GM19035 (cell line): Measurements from ENCODE around the gene NPNT.

Source experiments
- ATAC-seq: cut with Tn5 transposase; IDR thresholded peaks from one replicate; pipeline ENCODE4 v1.9.1; 2021; ENCODE audit not compliant: unreplicated experiment

Gene NPNT

DNA sequence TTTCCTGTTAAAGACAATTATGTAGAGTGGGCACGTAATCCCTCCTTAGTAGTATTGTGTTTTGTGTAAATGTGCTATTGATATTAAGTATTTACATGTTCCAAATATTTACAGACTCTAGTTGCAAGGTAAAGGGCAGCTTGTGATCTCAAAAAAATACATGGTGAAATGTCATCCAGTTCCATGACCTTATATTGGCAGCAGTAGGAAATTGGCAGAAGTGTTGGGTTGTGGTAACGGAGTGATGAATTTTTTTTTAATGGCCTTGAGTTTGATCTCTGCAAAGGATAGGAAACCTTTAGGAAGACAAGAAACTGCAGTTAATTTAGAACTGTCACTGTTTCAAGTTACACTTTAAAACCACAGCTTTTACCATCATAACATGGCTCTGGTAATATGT, 74.3 kb downstream of the NPNT start:
- no peak for ATAC-seq

GRCh38 chr4:105970371-105970770, 75.1 kb downstream of the NPNT start:
- no peak for ATAC-seq

DNA sequence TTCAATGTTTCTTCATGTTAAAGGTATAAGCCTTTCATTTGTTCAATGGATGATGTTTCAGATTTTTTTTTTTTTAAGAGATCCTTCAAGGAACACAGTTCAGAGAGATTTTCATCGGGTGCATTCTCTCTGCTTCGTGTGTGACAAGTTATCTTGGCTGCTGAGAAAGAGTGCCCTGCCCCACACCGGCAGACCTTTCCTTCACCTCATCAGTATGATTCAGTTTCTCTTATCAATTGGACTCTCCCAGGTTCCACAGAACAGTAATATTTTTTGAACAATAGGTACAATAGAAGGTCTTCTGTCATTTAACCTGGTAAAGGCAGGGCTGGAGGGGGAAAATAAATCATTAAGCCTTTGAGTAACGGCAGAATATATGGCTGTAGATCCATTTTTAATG, 75.8 kb downstream of the NPNT start:
- ATAC-seq = no peak

- ATAC-seq = no peak
These were observed 77.8 kb downstream of the NPNT start for GRCh38 chr4:105972946-105973621.

- ATAC-seq = no peak
These were observed 81.6 kb downstream of the NPNT start for GRCh38 chr4:105976915-105977314.

DNA sequence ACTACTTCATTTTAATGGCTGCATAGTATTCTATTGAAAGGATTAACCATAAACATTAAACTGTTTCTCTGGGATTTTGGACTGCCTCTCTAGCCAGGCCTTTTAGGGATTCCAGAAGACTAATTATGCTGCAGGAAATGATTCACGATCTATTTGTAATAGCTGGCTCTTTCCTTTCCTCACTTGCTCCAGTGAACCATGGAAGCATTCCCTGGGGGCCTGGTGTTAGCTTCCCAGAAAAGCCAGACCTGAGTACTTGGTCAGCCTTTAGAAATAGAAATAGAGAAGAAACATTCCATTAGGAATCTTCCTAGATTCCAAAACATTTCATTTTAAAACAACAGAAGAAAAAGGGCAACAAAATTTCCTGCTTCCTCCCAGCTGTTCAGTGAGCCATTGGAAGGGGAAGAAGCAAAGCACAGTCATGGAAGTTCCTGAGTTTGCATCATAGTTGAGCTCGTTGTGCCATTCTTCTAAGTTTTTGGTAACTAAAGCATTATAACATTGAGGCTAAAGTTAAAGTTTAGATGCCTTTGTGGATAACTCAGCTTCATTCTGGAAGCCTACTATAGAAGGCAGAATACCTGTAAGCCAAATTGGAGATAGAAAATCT, 83.5 kb downstream of the NPNT start:
- ATAC-seq = no peak

GRCh38 chr4:105979506-105979905, 84.2 kb downstream of the NPNT start:
- no peak for ATAC-seq

DNA sequence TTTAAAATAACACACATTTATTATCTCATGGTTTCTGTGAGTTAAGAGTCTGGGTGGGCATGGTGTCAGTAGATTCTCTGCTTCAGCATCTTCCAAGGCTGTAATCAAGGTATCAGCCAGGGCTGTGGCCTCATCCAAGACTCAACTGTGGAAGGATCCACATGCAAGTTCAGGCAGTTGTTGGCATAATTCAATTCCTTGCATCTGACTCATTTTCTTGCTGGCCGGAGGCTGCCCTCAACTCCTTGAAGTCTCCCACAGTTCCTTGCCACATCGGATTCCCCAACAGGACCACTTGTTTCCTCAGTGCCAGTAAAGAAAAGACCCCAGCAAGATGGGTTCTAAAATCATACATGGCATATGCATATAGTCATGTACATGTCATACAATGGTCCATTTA, 93.4 kb downstream of the NPNT start:
- no peak for ATAC-seq

GRCh38 chr4:105989485-105990242, 94.4 kb downstream of the NPNT start:
- ATAC-seq = no peak

GRCh38 chr4:105990933-105991332, 95.7 kb downstream of the NPNT start:
- no peak for ATAC-seq

DNA sequence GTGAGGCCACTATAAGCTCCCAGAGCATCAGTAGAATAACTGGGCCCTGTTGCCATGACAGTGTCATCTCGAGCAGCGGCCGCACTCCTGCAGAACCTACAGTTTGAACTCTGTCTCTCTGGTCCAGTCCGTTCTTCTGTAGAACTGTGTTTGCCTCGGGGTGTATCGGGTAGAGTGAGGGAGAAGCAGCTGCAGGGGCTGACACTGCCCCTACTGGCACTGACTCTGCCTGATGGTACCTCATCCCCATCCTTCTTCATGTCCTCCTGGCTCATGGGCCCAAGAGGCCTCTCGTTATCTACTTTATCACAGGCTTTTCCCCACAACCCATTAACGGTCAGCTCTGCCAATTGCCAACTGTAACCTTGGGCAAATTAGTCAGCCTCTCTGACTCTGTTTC, 96.5 kb downstream of the NPNT start:
- no peak for ATAC-seq

DNA sequence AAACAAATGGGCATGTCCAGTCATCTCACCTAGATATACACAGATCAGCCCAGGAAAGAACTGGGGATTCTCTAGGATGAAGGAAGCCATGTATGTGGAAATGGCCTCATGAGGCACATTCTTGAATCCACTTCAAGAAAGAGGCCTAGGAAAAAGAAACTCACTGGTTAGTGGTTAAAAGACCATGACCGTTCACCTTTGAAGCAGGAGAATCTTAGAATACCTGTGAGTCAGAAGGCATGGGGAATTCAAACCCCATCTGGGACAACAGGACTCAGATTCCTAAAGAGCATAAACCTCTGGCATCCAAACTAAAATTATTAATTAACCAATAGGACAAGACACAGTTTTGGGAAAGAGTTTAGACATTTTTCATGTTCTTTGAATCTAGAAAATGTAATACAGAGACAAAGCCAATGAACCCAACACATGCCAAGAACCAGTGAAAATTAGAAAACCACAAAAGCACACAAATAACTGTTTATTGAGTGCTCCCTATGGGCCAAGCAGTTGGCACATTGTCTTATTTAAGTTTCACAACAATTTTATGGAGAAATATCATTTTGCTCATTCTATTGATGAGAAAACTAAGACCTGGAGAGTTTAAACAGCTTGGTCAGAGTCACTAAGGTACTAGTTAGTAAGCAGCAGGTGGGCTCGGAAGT, 97.5 kb downstream of the NPNT start:
- no peak for ATAC-seq

DNA sequence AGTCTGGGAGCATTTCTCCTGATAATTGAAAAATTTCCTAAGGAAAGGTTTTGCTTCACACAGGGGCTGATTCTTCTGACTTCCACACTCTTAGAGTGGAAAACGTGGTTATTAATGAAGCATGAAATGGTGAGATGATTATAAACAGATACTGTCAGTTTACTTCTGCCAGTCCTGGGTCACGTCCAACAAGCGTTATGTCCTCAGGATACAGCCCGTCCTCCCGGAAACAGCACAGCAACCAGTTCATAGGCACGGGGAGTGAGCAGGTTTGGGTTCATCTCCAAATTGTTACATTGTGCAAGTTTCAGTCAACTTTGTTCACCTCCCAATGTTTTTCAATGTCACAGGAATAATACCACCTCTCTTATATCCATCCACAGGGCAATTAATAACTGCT, 98.8 kb downstream of the NPNT start:
- ATAC-seq = no peak

- no peak for ATAC-seq
These were observed 99.7 kb downstream of the NPNT start for GRCh38 chr4:105994841-105995501.

DNA sequence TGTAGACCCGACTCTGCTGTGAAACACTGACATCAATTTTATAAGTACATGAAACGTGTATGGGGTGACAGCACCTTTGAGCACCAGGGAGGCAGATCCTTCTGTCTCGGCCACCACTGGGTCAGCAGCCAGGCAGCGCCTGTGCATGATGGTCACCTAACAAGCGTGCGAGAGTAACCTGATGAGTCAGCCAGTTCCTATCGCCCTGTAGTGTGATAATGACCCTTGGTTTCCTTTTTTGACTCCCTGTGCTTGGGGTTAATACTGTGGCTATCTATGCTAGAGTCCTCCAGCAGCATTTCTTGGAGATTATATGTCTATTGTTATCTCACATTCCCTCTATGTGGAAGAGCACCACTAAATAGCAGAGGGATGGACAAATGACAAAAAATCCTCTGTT, 101.6 kb downstream of the NPNT start:
- ATAC-seq = no peak

- no peak for ATAC-seq
These were observed 103.1 kb downstream of the NPNT start for GRCh38 chr4:105998171-105999063.

DNA sequence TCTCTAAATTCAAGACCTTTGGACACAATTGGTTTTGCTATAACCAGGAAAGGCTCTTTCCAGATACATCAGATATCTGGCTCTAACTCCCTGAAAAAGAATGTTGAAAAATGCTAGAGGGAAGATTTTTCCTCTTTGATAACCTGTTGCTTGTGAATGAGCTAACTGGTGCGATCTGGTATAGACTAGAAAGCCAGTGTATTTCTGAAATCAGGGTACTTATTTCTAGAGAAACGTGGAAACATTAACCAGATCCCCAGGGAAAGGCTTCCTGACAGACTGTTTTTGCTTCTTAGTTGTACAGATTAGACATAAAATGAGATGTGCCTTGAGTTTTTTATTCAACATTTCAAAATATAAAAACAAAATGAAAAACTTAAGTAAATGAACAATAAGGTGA, 107.7 kb downstream of the NPNT start:
- ATAC-seq = no peak

- ATAC-seq = no peak
These were observed 115.5 kb downstream of the NPNT start for GRCh38 chr4:106010761-106011160.

DNA sequence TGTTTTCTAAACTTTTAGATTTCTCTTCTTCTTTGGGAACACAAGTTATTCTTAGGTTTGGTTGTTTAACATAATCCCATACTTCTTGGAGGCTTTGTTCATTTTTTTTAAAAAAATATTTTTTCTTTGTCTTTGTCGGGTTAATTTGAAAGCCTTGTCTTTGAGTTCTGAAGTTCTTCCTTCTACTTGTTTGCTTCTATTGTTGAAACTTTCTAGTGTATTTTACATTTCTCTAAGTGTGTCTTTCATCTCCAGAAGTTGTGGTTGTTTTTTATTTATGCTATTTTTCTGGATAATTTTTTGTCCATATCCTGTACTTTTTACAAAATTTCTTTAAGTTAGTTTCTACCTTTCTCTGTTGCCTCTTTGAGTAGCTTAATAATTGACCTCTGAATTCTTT, 116.1 kb downstream of the NPNT start:
- no peak for ATAC-seq

GRCh38 chr4:106017975-106018374, 122.7 kb downstream of the NPNT start:
- ATAC-seq = no peak
